HepG2 (cell line): ENCODE measurements around the gene NPAS2. TPM values are rescaled to one million over a fixed set of nuclear protein-coding genes. Genes with fewer than 3 reads are reported as not detected.

Experiments
- ARNT ChIP-seq: fragments of 450-650 bp; IDR thresholded peaks from 2 replicates; pipeline ENCODE4 v1.6.1; 2017
- GFI1 ChIP-seq: sonication (generic); formaldehyde crosslinking; IDR thresholded peaks from 2 replicates; pipeline ENCODE4 v1.5.0; 2020; ENCODE audit warnings: missing genetic modification reagents, mild to moderate bottlenecking, borderline replicate concordance
- MAFG ChIP-seq: sonication (generic); formaldehyde crosslinking; IDR thresholded peaks from 2 replicates; pipeline ENCODE4 v1.5.1; 2020; ENCODE audit warnings: mild to moderate bottlenecking, missing genetic modification reagents
- NR2F1 ChIP-seq, 2 experiments: fragments of 450-650 bp in 1 of 2; formaldehyde crosslinking in 1 of 2; IDR thresholded peaks; 2 replicates each; pipeline versions ENCODE4 v1.5.0 to v1.6.1; 2016 to 2020; ENCODE audit warnings: mild to moderate bottlenecking in 1 of 2, missing compliant biosample characterization in 1 of 2, missing genetic modification reagents in 1 of 2, moderate library complexity in 1 of 2
- PLRG1 ChIP-seq: fragments of 450-650 bp; conservative IDR thresholded peaks from 2 replicates; pipeline ENCODE4 v1.6.1; 2016
- ZBTB8A ChIP-seq: sonication (generic); formaldehyde crosslinking; IDR thresholded peaks from 2 replicates; pipeline ENCODE4 v1.4.0; 2020; ENCODE audit warnings: mild to moderate bottlenecking, low read depth, missing genetic modification reagents, borderline replicate concordance
- ZNF264 ChIP-seq: sonication (generic); formaldehyde crosslinking; IDR thresholded peaks from 2 replicates; pipeline ENCODE4 v1.4.0; 2020; ENCODE audit warnings: missing genetic modification reagents
- ZNF850 ChIP-seq: sonication (generic); formaldehyde crosslinking; conservative IDR thresholded peaks from 2 replicates; pipeline ENCODE4 v1.9.0; 2021; ENCODE audit warnings: mild to moderate bottlenecking, missing genetic modification reagents
- polyA plus RNA-seq, 8 experiments: library from polyadenylated mRNA; depleted of rRNA in 3 of 8; stranded (reverse) in 7 of 8; unstranded in 1 of 8; fragments of >200 nt; fragmentation: Illumina TruSeq in 4 of 8; extraction: Trizol in 4 of 8; gene quantifications; 2 replicates each; pipeline versions ENCODE4 v1.2.1 to v1.2.3, GENCODE V29; 2011 to 2016; ENCODE audit warnings: low read depth in 4 of 8, missing spikeins in 1 of 8, mixed read lengths in 1 of 8; ENCODE audit not compliant: insufficient read depth in 1 of 8
- total RNA-seq, 5 experiments: library from RNA; depleted of rRNA; stranded (reverse); fragments of >200 nt; fragmentation: Illumina TruSeq; extraction: Trizol; gene quantifications; 2 replicates each; pipeline ENCODE4 v1.2.3, GENCODE V29; 2016; ENCODE audit warnings: low read depth in 1 of 5
- TF ChIP-seq, protein P1 (sequence below): sonication (generic); formaldehyde crosslinking; IDR thresholded peaks from 2 replicates; pipeline ENCODE4 v1.9.0; 2021; ENCODE audit warnings: missing genetic modification reagents, borderline replicate concordance
- TF ChIP-seq, protein P2 (sequence below): IDR thresholded peaks from 2 replicates; pipeline ENCODE4 v1.6.1; 2016; ENCODE audit warnings: control low read depth
- TF ChIP-seq, protein P3 (sequence below): sonication (generic); formaldehyde crosslinking; IDR thresholded peaks from one replicate; pipeline ENCODE4 v1.5.1; 2020; ENCODE audit warnings: mild to moderate bottlenecking, missing genetic modification reagents; ENCODE audit errors: not compliant biosample characterization
- TF ChIP-seq, protein P4 (sequence below): sonication (generic); formaldehyde crosslinking; IDR thresholded peaks from 2 replicates; pipeline ENCODE4 v1.4.0; 2020; ENCODE audit warnings: missing genetic modification reagents
- TF ChIP-seq, protein P5 (sequence below): IDR thresholded peaks from 2 replicates; pipeline ENCODE4 v1.6.1; 2012; ENCODE audit warnings: low read length, improper control_type of control experiment

The NPAS2 gene
- total and polyA plus RNA-seq, 2 of the 13 experiments (the other 11 are each of a cell fraction or from before 2014, with no cell fraction given) = 14.8 to 37.5 TPM

DNA sequence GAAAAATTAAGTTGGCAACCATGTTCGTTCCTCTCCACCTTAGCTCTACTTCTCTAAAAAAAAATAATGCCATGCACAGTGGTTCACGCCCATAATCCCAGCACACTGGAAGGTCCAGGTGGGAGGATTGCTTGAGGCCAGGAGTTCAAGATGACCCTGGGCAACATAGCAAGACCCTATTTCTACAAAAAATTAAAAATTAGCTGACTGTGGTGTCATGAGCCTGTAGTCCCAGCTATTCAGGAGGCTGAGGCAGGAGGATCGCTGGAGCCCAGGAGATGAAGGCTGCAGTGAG, 40.1 kb upstream of the NPAS2 start (continued):
- TF ChIP-seq, protein P1, sequence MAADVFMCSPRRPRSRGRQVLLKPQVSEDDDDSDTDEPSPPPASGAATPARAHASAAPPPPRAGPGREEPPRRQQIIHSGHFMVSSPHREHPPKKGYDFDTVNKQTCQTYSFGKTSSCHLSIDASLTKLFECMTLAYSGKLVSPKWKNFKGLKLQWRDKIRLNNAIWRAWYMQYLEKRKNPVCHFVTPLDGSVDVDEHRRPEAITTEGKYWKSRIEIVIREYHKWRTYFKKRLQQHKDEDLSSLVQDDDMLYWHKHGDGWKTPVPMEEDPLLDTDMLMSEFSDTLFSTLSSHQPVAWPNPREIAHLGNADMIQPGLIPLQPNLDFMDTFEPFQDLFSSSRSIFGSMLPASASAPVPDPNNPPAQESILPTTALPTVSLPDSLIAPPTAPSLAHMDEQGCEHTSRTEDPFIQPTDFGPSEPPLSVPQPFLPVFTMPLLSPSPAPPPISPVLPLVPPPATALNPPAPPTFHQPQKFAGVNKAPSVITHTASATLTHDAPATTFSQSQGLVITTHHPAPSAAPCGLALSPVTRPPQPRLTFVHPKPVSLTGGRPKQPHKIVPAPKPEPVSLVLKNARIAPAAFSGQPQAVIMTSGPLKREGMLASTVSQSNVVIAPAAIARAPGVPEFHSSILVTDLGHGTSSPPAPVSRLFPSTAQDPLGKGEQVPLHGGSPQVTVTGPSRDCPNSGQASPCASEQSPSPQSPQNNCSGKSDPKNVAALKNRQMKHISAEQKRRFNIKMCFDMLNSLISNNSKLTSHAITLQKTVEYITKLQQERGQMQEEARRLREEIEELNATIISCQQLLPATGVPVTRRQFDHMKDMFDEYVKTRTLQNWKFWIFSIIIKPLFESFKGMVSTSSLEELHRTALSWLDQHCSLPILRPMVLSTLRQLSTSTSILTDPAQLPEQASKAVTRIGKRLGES (CRISPR knock-in tag) = no peak
- TF ChIP-seq, protein P2, sequence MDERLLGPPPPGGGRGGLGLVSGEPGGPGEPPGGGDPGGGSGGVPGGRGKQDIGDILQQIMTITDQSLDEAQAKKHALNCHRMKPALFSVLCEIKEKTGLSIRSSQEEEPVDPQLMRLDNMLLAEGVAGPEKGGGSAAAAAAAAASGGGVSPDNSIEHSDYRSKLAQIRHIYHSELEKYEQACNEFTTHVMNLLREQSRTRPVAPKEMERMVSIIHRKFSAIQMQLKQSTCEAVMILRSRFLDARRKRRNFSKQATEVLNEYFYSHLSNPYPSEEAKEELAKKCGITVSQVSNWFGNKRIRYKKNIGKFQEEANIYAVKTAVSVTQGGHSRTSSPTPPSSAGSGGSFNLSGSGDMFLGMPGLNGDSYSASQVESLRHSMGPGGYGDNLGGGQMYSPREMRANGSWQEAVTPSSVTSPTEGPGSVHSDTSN (CRISPR knock-in tag) = no peak
- TF ChIP-seq GFI1 = no peak
- no peak for TF ChIP-seq PLRG1
- TF ChIP-seq, protein P3, sequence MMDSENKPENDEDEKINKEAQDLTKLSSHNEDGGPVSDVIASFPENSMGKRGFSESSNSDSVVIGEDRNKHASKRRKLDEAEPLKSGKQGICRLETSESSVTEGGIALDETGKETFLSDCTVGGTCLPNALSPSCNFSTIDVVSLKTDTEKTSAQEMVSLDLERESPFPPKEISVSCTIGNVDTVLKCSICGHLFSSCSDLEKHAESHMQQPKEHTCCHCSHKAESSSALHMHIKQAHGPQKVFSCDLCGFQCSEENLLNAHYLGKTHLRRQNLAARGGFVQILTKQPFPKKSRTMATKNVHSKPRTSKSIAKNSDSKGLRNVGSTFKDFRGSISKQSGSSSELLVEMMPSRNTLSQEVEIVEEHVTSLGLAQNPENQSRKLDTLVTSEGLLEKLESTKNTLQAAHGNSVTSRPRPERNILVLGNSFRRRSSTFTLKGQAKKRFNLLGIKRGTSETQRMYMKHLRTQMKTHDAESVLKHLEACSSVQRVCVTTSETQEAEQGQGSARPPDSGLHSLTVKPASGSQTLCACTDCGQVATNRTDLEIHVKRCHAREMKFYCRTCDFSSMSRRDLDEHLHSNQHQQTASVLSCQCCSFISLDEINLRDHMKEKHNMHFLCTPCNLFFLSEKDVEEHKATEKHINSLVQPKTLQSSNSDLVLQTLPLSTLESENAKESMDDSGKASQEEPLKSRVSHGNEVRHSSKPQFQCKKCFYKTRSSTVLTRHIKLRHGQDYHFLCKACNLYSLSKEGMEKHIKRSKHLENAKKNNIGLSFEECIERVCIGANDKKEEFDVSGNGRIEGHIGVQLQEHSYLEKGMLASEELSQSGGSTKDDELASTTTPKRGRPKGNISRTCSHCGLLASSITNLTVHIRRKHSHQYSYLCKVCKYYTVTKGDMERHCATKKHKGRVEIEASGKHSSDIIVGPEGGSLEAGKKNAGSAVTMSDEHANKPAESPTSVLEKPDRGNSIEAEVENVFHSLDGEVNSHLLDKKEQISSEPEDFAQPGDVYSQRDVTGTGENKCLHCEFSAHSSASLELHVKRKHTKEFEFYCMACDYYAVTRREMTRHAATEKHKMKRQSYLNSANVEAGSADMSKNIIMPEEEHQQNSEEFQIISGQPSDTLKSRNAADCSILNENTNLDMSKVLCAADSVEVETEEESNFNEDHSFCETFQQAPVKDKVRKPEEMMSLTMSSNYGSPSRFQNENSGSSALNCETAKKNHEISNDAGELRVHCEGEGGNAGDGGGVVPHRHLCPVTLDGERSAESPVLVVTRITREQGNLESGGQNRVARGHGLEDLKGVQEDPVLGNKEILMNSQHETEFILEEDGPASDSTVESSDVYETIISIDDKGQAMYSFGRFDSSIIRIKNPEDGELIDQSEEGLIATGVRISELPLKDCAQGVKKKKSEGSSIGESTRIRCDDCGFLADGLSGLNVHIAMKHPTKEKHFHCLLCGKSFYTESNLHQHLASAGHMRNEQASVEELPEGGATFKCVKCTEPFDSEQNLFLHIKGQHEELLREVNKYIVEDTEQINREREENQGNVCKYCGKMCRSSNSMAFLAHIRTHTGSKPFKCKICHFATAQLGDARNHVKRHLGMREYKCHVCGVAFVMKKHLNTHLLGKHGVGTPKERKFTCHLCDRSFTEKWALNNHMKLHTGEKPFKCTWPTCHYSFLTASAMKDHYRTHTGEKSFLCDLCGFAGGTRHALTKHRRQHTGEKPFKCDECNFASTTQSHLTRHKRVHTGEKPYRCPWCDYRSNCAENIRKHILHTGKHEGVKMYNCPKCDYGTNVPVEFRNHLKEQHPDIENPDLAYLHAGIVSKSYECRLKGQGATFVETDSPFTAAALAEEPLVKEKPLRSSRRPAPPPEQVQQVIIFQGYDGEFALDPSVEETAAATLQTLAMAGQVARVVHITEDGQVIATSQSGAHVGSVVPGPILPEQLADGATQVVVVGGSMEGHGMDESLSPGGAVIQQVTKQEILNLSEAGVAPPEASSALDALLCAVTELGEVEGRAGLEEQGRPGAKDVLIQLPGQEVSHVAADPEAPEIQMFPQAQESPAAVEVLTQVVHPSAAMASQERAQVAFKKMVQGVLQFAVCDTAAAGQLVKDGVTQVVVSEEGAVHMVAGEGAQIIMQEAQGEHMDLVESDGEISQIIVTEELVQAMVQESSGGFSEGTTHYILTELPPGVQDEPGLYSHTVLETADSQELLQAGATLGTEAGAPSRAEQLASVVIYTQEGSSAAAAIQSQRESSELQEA (CRISPR knock-in tag) = no peak
- no peak for TF ChIP-seq ZBTB8A (CRISPR knock-in tag)
- TF ChIP-seq, protein P4, sequence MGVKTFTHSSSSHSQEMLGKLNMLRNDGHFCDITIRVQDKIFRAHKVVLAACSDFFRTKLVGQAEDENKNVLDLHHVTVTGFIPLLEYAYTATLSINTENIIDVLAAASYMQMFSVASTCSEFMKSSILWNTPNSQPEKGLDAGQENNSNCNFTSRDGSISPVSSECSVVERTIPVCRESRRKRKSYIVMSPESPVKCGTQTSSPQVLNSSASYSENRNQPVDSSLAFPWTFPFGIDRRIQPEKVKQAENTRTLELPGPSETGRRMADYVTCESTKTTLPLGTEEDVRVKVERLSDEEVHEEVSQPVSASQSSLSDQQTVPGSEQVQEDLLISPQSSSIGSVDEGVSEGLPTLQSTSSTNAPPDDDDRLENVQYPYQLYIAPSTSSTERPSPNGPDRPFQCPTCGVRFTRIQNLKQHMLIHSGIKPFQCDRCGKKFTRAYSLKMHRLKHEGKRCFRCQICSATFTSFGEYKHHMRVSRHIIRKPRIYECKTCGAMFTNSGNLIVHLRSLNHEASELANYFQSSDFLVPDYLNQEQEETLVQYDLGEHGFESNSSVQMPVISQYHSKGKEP (CRISPR knock-in tag) = no peak
- TF ChIP-seq, protein P5, sequence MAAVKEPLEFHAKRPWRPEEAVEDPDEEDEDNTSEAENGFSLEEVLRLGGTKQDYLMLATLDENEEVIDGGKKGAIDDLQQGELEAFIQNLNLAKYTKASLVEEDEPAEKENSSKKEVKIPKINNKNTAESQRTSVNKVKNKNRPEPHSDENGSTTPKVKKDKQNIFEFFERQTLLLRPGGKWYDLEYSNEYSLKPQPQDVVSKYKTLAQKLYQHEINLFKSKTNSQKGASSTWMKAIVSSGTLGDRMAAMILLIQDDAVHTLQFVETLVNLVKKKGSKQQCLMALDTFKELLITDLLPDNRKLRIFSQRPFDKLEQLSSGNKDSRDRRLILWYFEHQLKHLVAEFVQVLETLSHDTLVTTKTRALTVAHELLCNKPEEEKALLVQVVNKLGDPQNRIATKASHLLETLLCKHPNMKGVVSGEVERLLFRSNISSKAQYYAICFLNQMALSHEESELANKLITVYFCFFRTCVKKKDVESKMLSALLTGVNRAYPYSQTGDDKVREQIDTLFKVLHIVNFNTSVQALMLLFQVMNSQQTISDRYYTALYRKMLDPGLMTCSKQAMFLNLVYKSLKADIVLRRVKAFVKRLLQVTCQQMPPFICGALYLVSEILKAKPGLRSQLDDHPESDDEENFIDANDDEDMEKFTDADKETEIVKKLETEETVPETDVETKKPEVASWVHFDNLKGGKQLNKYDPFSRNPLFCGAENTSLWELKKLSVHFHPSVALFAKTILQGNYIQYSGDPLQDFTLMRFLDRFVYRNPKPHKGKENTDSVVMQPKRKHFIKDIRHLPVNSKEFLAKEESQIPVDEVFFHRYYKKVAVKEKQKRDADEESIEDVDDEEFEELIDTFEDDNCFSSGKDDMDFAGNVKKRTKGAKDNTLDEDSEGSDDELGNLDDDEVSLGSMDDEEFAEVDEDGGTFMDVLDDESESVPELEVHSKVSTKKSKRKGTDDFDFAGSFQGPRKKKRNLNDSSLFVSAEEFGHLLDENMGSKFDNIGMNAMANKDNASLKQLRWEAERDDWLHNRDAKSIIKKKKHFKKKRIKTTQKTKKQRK = no peak
- TF ChIP-seq ARNT = no peak
- TF ChIP-seq NR2F1 (CRISPR knock-in tag; IDR thresholded peaks at IDR 0.05) = no peak
- no peak for TF ChIP-seq ZNF850
- TF ChIP-seq MAFG = no peak
- no peak for TF ChIP-seq ZNF264
